Measurements from ENCODE around the gene RPS6KA3. TPM values are rescaled to one million over a fixed set of nuclear protein-coding genes. Genes with fewer than 3 reads are reported as not detected.

The RPS6KA3 gene
- total RNA-seq, 4 donors from 2014 or later, result 53.1 to 91.0 (median 66.0) TPM

DNA sequence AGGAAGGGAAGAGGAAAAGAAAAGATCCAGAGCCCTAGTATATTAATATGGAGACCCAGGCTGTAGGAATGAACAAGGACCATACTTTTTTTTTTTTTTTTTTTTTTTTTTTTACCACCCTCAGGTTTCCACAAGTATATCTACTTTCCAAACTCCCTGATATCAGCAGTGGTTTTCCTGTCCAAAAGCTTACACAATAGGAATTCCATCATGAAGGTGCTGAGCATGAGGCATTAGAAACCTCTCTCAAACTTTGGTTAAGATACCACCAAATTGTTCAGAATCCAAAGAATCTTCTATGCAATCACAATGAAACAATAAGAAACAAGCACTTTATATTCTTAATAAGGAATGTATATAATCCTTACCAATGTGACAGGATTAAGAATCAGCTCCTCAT, 26.5 kb downstream of the RPS6KA3 start:
- intact Hi-C loops (cut with DNase I; ENCODE audit: low total_unique reads) (no loop called here), in situ Hi-C loops (cut with MboI; ENCODE audit: low sequenced_read_pairs in 4 of 4) (loop anchor here in 2 of 4 donors (25.0 kb wide), 1 partner anchor 197 kb away; no protein-coding TSS in a partner anchor)
- Histone ChIP-seq H3K4me3 (no peak overlapping the region), H3K4me1 (no peaks in the 10 kb centered on the region), H3K27me3 (no peaks in the 10 kb centered on the region), H3K9me3 (no peaks in the 10 kb centered on the region), H3K27ac (no peak overlapping the region), H3K36me3 (no peaks in the 10 kb centered on the region)
- DNase-seq, result no peak
- no peak for TF ChIP-seq POLR2A (IDR thresholded peaks at IDR 0.05)
- TF ChIP-seq, protein P1, sequence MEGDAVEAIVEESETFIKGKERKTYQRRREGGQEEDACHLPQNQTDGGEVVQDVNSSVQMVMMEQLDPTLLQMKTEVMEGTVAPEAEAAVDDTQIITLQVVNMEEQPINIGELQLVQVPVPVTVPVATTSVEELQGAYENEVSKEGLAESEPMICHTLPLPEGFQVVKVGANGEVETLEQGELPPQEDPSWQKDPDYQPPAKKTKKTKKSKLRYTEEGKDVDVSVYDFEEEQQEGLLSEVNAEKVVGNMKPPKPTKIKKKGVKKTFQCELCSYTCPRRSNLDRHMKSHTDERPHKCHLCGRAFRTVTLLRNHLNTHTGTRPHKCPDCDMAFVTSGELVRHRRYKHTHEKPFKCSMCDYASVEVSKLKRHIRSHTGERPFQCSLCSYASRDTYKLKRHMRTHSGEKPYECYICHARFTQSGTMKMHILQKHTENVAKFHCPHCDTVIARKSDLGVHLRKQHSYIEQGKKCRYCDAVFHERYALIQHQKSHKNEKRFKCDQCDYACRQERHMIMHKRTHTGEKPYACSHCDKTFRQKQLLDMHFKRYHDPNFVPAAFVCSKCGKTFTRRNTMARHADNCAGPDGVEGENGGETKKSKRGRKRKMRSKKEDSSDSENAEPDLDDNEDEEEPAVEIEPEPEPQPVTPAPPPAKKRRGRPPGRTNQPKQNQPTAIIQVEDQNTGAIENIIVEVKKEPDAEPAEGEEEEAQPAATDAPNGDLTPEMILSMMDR (IDR thresholded peaks at IDR 0.05 in 4 of 5, conservative IDR thresholded peaks at IDR 0.05 in 1 of 5), result no peak
- no peak for ATAC-seq

DNA sequence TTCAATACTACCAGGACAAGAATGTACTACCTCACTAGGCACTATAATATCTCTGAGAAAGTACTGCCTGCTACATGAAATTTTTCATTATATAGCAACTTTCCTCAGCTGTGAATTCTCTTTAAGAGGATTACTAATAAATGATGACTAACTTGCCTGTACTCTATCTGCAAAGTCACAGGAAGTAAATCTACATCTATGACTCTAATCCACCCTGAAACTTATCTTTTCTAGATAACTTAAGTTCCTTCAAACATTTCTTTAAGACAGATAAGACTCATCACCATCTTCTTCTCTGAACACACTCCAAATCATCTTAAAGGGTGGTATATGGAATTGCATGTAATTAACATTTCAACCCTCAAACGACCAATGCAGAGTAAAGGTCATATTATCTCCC, 28.8 kb downstream of the RPS6KA3 start:
- Histone ChIP-seq H3K27ac (no peak overlapping the region), H3K36me3 (peaks cover 0 to 1% of the 10 kb centered on the region in 2 donors), H3K27me3 (no peaks in the 10 kb centered on the region), H3K9me3 (no peaks in the 10 kb centered on the region), H3K4me3 (no peak overlapping the region), H3K4me1 (no peaks in the 10 kb centered on the region)
- ATAC-seq (no peak), DNase-seq (no peak)
- intact Hi-C loops (cut with DNase I; ENCODE audit: low total_unique reads), result no loop called here
- in situ Hi-C loops (cut with MboI; ENCODE audit: low sequenced_read_pairs in 4 of 4), result loop anchor here in 2 of 4 donors (25.0 kb wide), 1 partner anchor 199 kb away; no protein-coding TSS in a partner anchor
- TF ChIP-seq, protein P1 (IDR thresholded peaks at IDR 0.05 in 4 of 5, conservative IDR thresholded peaks at IDR 0.05 in 1 of 5), result no peak
- TF ChIP-seq POLR2A (IDR thresholded peaks at IDR 0.05), result no peak

DNA sequence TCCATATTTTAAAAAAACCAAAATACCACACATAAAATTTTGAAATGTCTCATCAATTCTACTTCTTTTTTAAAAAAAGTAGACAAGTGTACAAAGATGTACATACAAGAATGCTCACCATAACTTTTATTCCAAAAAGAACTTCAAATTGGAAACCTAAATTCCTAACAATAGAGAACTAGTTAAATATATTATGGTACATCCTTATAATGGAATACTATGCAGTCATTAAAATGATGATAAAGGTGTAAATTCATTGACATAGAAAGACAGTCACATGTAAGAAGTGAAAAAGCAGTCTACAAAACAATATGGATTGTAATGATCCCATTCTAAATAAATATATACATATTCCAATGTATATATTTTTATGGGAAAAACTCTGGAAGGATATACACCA, 31.0 kb downstream of the RPS6KA3 start:
- Histone ChIP-seq H3K27ac (no peak overlapping the region), H3K27me3 (no peaks in the 10 kb centered on the region), H3K36me3 (peaks cover 0 to 5% of the 10 kb centered on the region in 2 donors), H3K4me3 (no peak overlapping the region), H3K4me1 (no peaks in the 10 kb centered on the region), H3K9me3 (no peaks in the 10 kb centered on the region)
- no peak for TF ChIP-seq POLR2A (IDR thresholded peaks at IDR 0.05)
- TF ChIP-seq, protein P1 (IDR thresholded peaks at IDR 0.05 in 4 of 5, conservative IDR thresholded peaks at IDR 0.05 in 1 of 5), result no peak
- DNase-seq (no peak), ATAC-seq (no peak)
- in situ Hi-C loops (cut with MboI; ENCODE audit: low sequenced_read_pairs in 4 of 4), result loop anchor here in 2 of 4 donors (25.0 kb wide), 1 partner anchor 202 kb away; no protein-coding TSS in a partner anchor
- intact Hi-C loops (cut with DNase I; ENCODE audit: low total_unique reads), result no loop called here

DNA sequence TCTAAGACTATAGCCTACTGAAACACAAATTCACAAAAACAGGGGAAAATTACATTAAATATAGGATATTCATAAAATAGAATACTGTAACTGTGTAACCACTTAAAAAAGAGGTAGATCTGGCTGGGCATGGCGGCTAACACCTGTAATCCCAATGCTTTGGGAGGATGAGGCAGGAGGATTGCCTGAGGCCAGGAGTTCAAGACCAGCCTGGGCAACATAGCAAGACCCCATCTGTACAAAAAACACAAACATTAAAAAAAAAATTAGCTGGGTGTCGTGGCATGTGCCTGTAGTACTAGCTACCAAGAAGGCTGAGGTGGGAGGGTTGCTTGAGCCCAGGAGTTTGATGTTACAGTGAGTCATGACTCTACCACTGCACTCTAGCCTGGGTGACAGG, 33.4 kb downstream of the RPS6KA3 start:
- intact Hi-C loops (cut with DNase I; ENCODE audit: low total_unique reads), result no loop called here
- H3K4me3 ChIP-seq, result no peak overlapping the region
- H3K27ac ChIP-seq, result no peak overlapping the region
- in situ Hi-C loops (cut with MboI; ENCODE audit: low sequenced_read_pairs in 4 of 4), result loop anchor here in 2 of 4 donors (25.0 kb wide), 1 partner anchor 204 kb away; no protein-coding TSS in a partner anchor
- TF ChIP-seq, protein P1 (IDR thresholded peaks at IDR 0.05 in 4 of 5, conservative IDR thresholded peaks at IDR 0.05 in 1 of 5), result no peak
- TF ChIP-seq POLR2A (IDR thresholded peaks at IDR 0.05), result no peak
- DNase-seq (no peak), ATAC-seq (no peak)
- no peaks in the 10 kb centered on the region for H3K9me3 ChIP-seq
- H3K4me1 ChIP-seq, result no peaks in the 10 kb centered on the region
- H3K27me3 ChIP-seq, result no peaks in the 10 kb centered on the region
- peaks cover 0 to 5% of the 10 kb centered on the region in 2 donors for H3K36me3 ChIP-seq

DNA sequence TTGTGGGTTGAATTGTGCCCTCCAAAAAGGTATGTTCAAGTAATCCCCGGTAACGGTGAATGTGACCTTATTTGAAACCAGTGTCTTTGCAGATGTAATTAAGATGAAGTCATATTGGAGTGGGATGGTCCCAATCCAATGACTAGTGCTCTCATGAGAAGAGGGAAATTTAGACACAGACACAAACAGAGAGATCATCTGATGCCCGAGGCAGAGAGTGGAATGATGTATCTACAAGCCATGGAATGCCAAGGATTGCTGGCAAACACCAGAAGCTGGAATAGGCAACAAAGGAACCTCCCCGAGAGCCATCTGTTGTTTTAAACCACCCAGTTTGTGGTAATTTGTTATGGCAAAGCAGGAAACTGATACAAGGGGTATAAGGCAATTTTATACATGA, 35.1 kb downstream of the RPS6KA3 start:
- intact Hi-C loops (cut with DNase I; ENCODE audit: low total_unique reads) (no loop called here), in situ Hi-C loops (cut with MboI; ENCODE audit: low sequenced_read_pairs in 4 of 4) (loop anchor here in 2 of 4 donors (25.0 kb wide), 1 partner anchor 206 kb away; no protein-coding TSS in a partner anchor)
- Histone ChIP-seq H3K27ac (peak overlapping the region in 1 of 4 donors; percentile 17), H3K27me3 (no peaks in the 10 kb centered on the region), H3K36me3 (peaks cover 0 to 5% of the 10 kb centered on the region in 2 donors), H3K4me1 (peaks cover 8 to 10% of the 10 kb centered on the region in 2 donors), H3K9me3 (no peaks in the 10 kb centered on the region), H3K4me3 (no peak overlapping the region)
- TF ChIP-seq, protein P1 (IDR thresholded peaks at IDR 0.05 in 4 of 5, conservative IDR thresholded peaks at IDR 0.05 in 1 of 5), result no peak
- TF ChIP-seq POLR2A (IDR thresholded peaks at IDR 0.05), result no peak
- no peak for DNase-seq
- no peak for ATAC-seq
